Measurements from ENCODE around the gene SMOC1.
A peak's percentile ranks its signal among the peaks of the same experiment; 100 is the strongest.

The SMOC1 gene

GRCh38 chr14:70023871-70024270 is 144.7 kb downstream of the SMOC1 start:
- DNase-seq (ENCODE audit: low read depth): no peak
- H3K4me3 ChIP-seq (replicated peaks; ENCODE audit: low read depth, low read length): no peak overlapping the region
- no peak for TF ChIP-seq CTCF (IDR thresholded peaks at IDR 0.05; ENCODE audit: low read length, missing control alignments)

GRCh38 chr14:70027785-70028428 is 148.7 kb downstream of the SMOC1 start:
- TF ChIP-seq CTCF (IDR thresholded peaks at IDR 0.05; ENCODE audit: low read length, missing control alignments): peak; percentile 92
- no peak overlapping the region for H3K4me3 ChIP-seq (replicated peaks; ENCODE audit: low read depth, low read length)

GRCh38 chr14:70029296-70030132 is 150.3 kb downstream of the SMOC1 start:
- TF ChIP-seq CTCF (IDR thresholded peaks at IDR 0.05; ENCODE audit: low read length, missing control alignments): no peak
- DNase-seq (ENCODE audit: low read depth): no peak
- H3K4me3 ChIP-seq (replicated peaks; ENCODE audit: low read depth, low read length): no peak overlapping the region

More at GRCh38 chr14:70027785-70028428, 148.7 kb downstream of the SMOC1 start:
- peak; percentile 50 for DNase-seq (ENCODE audit: low read depth)

GRCh38 chr14:70032016-70032415 is 152.8 kb downstream of the SMOC1 start:
- no peak for DNase-seq (ENCODE audit: low read depth)
- no peak for TF ChIP-seq CTCF (IDR thresholded peaks at IDR 0.05; ENCODE audit: low read length, missing control alignments)
- no peak overlapping the region for H3K4me3 ChIP-seq (replicated peaks; ENCODE audit: low read depth, low read length)

GRCh38 chr14:70032447-70032846 is 153.2 kb downstream of the SMOC1 start:
- TF ChIP-seq CTCF (IDR thresholded peaks at IDR 0.05; ENCODE audit: low read length, missing control alignments): no peak
- no peak overlapping the region for H3K4me3 ChIP-seq (replicated peaks; ENCODE audit: low read depth, low read length)
- no peak for DNase-seq (ENCODE audit: low read depth)

GRCh38 chr14:70033116-70033515 is 153.9 kb downstream of the SMOC1 start:
- no peak for TF ChIP-seq CTCF (IDR thresholded peaks at IDR 0.05; ENCODE audit: low read length, missing control alignments)
- no peak overlapping the region for H3K4me3 ChIP-seq (replicated peaks; ENCODE audit: low read depth, low read length)

More at GRCh38 chr14:70033116-70033515, 153.9 kb downstream of the SMOC1 start:
- no peak for DNase-seq (ENCODE audit: low read depth)

Data from fibroblast of pulmonary artery (primary cell).